ENCODE measurements around the gene PPOX. TPM values are rescaled to one million over a fixed set of nuclear protein-coding genes. Genes with fewer than 3 reads are reported as not detected.

PPOX gene
- total RNA-seq, 4 donors from 2014 or later, result 12.8 to 22.1 (median 15.8) TPM

GRCh38 chr1:161193561-161194235, 27.5 kb downstream of the PPOX start:
- H3K4me3 ChIP-seq, result peak overlapping the region in 1 of 4 donors; percentile 25
- H3K36me3 ChIP-seq, result peaks cover 0 to 67% (median 23%) of the 10 kb centered on the region in 4 donors
- no peaks in the 10 kb centered on the region for H3K27me3 ChIP-seq
- TF ChIP-seq, protein P1, sequence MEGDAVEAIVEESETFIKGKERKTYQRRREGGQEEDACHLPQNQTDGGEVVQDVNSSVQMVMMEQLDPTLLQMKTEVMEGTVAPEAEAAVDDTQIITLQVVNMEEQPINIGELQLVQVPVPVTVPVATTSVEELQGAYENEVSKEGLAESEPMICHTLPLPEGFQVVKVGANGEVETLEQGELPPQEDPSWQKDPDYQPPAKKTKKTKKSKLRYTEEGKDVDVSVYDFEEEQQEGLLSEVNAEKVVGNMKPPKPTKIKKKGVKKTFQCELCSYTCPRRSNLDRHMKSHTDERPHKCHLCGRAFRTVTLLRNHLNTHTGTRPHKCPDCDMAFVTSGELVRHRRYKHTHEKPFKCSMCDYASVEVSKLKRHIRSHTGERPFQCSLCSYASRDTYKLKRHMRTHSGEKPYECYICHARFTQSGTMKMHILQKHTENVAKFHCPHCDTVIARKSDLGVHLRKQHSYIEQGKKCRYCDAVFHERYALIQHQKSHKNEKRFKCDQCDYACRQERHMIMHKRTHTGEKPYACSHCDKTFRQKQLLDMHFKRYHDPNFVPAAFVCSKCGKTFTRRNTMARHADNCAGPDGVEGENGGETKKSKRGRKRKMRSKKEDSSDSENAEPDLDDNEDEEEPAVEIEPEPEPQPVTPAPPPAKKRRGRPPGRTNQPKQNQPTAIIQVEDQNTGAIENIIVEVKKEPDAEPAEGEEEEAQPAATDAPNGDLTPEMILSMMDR (IDR thresholded peaks at IDR 0.05), result peak in 1 of 3 experiments; percentile 9
- TF ChIP-seq POLR2A (IDR thresholded peaks at IDR 0.05; ENCODE audit: low read depth), result no peak
- intact Hi-C loops (cut with DNase I), result loop anchor here (10.0 kb wide), 1 partner anchor 191 kb away; no protein-coding TSS in a partner anchor
- H3K27ac ChIP-seq (replicated peaks in 1 of 4), result peak overlapping the region in 2 of 4 donors; percentile 6 to 12
- H3K4me1 ChIP-seq, result peaks cover 13 to 68% (median 54%) of the 10 kb centered on the region in 4 donors
- DNase-seq (ENCODE audit: extremely low spot score), result no peak
- 90% methylated on average over 7 of the region's 21 CpGs for WGBS
- no peaks in the 10 kb centered on the region for H3K9me3 ChIP-seq

GRCh38 chr1:161195171-161195570, 28.9 kb downstream of the PPOX start:
- intact Hi-C loops (cut with DNase I), result loop anchor here (10.0 kb wide), 1 partner anchor 190 kb away; no protein-coding TSS in a partner anchor
- H3K36me3 ChIP-seq, result peaks cover 0 to 67% (median 23%) of the 10 kb centered on the region in 4 donors
- H3K27ac ChIP-seq (replicated peaks in 1 of 4), result peak overlapping the region in 1 of 4 donors; percentile 95
- H3K4me1 ChIP-seq, result peaks cover 24 to 83% (median 69%) of the 10 kb centered on the region in 4 donors
- DNase-seq (ENCODE audit: extremely low spot score), result no peak
- peak overlapping the region in 2 of 4 donors; percentile 48 to 57 for H3K4me3 ChIP-seq
- H3K9me3 ChIP-seq, result no peaks in the 10 kb centered on the region
- WGBS, result 73% methylated on average over 4 of the region's 4 CpGs
- H3K27me3 ChIP-seq, result no peaks in the 10 kb centered on the region
- TF ChIP-seq POLR2A (IDR thresholded peaks at IDR 0.05; ENCODE audit: low read depth) (no peak), EP300 (IDR thresholded peaks at IDR 0.05) (no peak), POLR2AphosphoS5 (IDR thresholded peaks at IDR 0.05) (no peak)
- TF ChIP-seq, protein P1 (IDR thresholded peaks at IDR 0.05), result no peak

DNA sequence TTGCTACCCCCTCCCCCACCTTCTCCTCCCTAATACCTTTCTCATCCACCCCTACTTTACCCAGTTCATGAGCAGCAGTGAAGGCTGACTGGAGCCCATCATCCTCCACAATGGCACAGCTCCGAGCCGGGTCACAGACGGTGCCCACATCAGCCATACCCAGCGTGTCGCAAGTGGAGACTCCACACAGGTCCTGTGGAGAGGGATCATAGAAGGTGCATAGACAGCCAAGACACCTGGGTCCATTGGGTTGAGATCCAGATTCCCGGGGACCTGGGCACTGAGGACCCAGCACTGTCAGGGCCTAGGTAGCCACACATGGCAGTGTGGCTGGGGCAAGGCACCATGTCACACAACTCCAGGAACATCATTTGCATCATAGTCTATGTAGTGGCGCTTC, 29.9 kb downstream of the PPOX start:
- Histone ChIP-seq H3K9me3 (no peaks in the 10 kb centered on the region), H3K27ac (replicated peaks in 1 of 4) (peak overlapping the region in 3 of 4 donors; percentile 92 to 95 (median 94)), H3K27me3 (no peaks in the 10 kb centered on the region), H3K36me3 (peaks cover 0 to 57% (median 20%) of the 10 kb centered on the region in 4 donors), H3K4me3 (peak overlapping the region in 3 of 4 donors; percentile 44 to 57 (median 48)), H3K4me1 (peaks cover 34 to 85% (median 78%) of the 10 kb centered on the region in 4 donors)
- WGBS, result 89% methylated on average over 7 of the region's 7 CpGs
- intact Hi-C loops (cut with DNase I), result loop anchor here (10.0 kb wide), 1 partner anchor 189 kb away; no protein-coding TSS in a partner anchor
- no peak for DNase-seq (ENCODE audit: extremely low spot score)
- TF ChIP-seq POLR2A (IDR thresholded peaks at IDR 0.05; ENCODE audit: low read depth), result no peak
- no peak for TF ChIP-seq EP300 (IDR thresholded peaks at IDR 0.05)
- no peak for TF ChIP-seq POLR2AphosphoS5 (IDR thresholded peaks at IDR 0.05)
- TF ChIP-seq, protein P1 (IDR thresholded peaks at IDR 0.05), result no peak

DNA sequence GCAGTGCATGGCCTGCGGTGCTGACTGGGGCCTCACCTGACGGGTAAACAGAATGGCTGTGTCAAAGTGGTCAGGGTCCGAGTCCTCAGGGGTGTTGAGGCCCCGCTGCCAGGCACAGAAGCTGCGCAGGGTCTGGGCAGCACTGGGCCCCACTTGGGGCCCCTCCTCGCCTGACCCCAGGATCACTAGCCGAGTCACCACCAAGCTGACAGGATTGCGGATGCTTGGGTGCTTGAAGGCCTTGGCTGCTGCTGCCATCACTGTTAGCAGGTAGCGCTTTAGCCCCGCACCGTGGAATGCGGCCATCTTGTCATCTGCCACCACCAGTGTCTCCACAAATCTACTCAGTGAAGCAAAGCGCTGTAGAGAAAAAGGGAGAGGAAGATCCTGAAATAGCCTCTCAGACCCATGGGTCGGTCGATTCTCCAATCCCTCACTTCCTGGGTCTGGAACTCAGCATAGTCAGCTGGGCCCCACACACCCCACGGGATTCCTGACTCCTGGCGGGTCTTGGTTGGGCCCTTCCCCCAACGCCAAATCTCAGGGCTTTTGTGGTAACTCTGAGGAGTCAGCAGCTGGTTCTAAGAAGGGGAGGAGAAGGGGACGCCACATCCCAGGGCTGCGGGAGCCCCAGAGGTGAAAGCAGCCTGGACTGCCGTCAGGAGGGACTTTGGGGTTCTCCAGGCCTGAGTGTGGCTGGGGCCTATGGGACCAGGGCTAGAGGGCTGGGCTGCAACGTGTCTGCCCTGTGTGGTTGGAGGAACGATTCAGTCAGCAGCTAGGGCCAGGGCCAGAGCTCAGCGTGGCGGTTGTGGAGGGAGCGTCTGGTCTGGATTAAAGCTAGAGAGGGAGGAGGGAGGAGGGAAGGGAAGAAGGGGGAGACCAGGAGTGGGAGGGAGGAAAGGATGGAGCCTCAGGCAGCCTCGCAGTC, 30.6 kb downstream of the PPOX start:
- intact Hi-C loops (cut with DNase I), result loop anchor here (10.0 kb wide), 1 partner anchor 188 kb away; no protein-coding TSS in a partner anchor
- Histone ChIP-seq H3K27ac (replicated peaks in 1 of 4) (peak overlapping the region; percentile 92 to 95 (median 94)), H3K4me1 (peaks cover 36 to 91% (median 84%) of the 10 kb centered on the region in 4 donors), H3K27me3 (no peaks in the 10 kb centered on the region), H3K9me3 (no peaks in the 10 kb centered on the region), H3K36me3 (peaks cover 0 to 51% (median 13%) of the 10 kb centered on the region in 4 donors), H3K4me3 (peak overlapping the region; percentile 44 to 57 (median 46))
- TF ChIP-seq POLR2A (IDR thresholded peaks at IDR 0.05; ENCODE audit: low read depth) (no peak), EP300 (IDR thresholded peaks at IDR 0.05) (no peak), POLR2AphosphoS5 (IDR thresholded peaks at IDR 0.05) (peak; percentile 24 to 47)
- TF ChIP-seq, protein P1 (IDR thresholded peaks at IDR 0.05), result no peak
- 53% methylated on average over 22 of the region's 27 CpGs for WGBS
- DNase-seq (ENCODE audit: extremely low spot score), result no peak
